HG03108 (cell line): ENCODE results near the gene MAML1.

Source experiments
- ATAC-seq: cut with Tn5 transposase; IDR thresholded peaks from one replicate; pipeline ENCODE4 v1.9.1; 2021; ENCODE audit warnings: moderate library complexity; ENCODE audit not compliant: unreplicated experiment

The MAML1 gene

DNA sequence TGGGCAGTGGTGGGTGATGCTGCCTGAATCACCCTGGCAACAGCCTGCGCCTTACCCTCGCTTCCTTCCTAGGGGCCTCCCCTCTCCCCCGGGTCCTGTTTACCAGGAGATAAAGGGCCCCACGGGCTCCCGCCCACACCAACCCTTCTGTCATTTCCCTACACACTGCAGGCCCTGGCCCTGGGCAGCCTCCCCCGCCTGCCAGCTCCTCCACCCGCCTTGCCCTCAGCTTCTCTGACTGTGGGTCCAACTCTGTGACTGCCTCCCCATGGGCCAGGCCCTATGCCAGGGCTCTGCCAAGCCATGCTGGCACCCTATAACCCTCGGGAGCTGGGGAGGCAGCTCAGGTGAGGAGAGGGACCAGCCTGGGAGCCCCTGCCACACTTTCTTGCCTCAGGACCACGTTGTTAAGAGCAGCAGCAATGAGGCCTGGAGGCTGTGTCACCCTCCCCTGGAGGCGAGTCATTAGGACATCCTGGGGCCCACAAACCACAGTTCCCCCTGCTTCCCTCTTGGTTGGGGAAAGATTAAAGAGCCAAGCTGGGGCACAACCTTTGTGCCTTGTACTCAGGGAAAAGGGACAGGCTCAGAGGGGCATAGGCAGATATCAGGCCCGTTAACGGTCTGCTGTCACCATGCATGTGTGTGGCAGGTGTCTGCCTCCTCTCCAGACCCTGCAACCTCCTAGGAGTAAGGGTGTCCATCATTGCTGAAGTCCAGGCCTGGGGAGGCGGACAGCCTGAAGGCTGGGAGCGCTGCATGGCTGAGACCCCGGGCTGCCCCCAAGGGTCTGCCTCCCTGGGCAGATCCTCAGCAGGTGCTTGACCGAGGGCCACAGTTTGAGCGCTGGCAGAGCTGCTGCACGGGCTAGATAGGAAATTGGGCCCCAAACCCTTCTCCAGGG lies 71.3 kb downstream of the MAML1 start:
- ATAC-seq: no peak

DNA sequence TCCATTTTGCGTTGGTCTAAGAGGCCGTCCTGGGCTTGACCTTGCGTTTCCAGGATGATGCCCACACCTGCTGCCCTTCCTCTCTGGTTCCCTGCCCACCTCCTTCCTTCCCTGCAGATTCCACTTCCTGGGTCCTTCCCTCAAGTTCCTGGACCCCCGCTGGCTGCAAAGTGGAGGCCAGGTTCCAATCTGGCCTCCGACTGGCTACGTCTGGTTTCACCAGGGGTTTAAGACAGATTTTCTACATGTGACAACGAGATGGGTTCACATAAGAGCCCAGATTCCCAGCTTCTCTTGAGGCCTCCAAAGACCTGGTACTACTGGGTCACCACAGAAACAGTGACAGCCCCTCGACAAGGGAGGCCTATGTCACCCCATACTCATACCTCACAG lies 71.9 kb downstream of the MAML1 start:
- ATAC-seq: no peak

DNA sequence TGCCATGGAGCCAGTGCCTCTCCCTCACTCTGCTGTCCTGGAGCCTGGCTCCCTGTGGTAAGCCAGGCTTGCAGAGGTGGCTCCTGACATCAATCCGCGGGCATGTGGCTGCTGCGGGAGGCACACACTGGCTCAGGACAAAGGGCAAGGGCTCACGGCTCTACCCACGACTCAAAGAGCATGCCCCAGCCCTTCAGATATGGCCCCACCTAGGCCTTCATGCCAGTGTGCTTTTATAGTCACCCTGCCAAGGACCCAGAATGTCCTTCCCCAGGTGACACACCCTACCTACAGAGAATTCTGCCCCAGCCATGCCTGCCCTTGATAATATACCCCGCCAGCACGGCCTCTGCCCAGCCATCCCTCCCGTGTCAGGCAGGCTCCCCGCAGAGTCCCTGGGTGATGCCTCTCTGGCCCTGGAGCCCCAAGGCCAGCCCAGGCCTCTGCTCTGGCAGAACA lies 72.5 kb downstream of the MAML1 start:
- ATAC-seq: no peak

DNA sequence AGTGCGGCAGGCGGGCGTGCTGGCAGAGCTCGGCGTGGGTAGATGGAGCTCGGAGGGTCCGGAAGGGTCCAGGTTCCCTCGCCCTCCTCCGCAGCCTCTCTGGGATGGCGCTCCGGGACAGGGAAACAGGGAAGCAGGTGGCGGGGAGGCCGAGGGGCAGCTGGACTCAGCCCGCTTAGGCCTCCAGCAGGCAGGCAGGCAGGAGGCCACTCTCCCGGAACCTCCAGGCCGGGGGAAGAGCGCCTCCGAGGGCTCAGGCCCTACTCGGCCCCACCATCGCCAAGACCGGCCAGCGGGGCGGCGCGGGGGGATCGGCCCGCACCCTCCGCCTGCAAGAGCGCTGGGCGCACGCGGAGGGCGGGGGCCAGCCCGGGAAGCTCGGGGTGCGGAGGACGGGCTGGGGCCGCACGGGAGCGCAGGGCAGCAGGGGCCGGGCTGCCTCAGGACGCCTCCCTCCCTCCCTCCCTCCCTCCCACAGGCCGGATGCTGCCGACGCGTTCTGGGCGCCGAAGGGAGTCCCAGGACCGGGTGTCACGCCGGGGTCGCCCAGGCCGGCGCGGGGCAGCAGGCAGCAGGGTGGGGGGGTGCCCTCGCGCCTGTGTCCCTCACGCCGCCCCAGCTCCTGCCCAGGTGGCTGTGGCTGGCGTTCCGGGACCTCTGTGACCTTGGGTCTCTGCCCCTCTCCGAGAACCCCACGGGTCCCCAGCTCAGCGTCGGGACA lies 73.1 kb downstream of the MAML1 start:
- ATAC-seq: peak; percentile 25

DNA sequence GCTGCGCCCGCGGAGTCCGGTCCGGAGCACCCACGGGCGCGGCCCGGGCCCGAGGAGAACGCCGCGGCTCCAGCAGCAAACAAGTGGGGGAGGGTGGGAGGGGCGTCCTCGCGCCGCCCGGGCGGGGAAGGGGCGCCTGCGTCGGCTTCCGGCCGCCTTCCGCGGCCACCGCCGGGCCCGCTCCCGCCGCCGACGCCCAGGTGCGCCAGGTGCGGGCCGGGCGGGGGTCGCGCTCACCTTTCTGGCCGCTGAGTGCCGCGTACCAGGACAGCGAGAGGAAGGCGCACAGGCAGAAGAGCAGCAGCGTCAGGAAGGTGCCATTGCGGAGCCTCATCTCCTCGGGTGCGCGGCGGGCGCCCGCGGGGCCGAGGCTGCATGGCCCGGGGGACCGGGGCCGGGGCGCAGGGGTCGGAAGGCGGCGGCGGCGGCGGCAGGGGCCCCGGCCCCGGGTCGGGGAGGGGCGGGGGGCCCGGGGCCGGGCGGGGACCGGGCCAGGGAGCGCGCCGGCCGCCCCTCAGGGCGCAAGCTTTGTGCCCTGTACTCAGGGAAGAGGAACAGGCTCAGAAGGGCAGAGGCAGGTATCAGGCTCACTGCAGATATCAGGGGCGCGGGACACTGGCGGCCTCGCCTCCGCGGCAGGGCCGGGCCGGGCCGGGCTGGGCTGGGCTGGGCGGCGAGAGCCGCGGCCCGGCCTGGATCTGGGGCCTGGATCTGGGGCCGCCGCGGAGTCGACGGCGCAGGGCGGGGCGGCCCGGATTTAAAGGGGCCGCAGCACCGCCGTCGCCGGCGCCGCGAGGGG lies 73.8 kb downstream of the MAML1 start, which contains the start of gene MGAT4B:
TSS of gene MGAT4B (minus strand) at position 617 of the 799 bp plus-strand sequence. CDS start at position 334, 283 bp downstream.
- peak; percentile 56 for ATAC-seq

DNA sequence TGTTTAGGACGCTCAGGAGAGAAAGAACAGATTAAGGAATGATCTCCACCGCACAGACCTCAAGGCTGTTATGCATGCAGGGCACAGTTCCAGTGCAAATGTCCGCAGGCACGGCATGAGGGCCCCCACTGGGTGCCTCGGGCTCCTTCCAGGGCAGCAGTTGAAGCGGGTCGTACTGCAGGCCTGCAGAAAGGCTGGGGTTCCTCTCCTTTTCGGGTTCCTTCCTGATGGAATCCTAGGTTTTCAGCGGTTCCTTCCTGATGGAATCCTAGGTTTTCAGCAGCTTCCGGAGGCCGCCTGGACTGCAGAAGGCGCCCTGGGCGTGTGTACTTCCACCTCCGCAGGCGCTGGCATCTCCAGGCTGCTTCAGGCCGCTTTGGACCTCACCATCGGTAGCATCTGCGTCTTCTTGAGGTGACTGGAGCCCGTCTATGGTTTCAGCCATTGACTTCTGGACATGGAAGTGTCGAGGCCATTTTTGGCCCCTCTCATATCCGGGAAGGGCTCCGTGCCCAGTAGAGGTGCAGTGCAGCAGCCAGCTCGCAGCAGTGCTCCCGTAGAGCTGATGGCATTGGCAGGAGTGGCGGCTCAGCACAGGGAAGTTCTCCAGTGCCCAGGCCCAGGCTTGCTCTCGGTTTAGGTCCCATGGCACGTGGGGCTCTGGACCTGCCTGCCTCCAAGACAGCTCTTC lies 79.7 kb downstream of the MAML1 start:
- ATAC-seq: no peak

DNA sequence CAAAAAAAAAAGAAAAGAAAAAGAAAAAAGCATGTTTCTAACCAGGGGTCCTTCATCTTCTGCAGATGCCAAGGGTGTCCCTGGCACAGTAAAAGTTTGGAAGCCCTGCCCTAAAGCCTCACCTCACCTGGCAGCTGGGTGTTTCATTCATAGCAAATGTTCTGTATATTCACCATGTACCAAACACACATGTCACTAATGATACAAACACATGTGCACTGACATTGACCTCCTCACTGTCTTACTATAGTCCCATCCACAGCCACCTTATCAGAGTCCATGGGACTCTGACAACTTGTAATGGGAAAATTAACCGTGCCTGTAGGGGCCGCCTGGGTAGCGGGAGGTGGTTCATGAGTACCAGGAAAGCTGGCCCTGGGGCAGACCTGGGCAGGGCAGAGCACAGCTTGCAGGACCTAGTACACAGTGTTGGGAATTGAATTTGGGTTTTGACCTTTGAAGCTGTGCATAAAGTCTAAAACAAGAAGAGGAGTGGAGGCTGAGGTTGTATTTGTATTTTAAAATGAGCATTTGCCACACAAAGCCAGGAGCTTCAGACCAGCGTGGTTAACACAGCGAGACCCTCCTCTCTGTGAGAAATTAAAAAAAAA lies 80.5 kb downstream of the MAML1 start:
- ATAC-seq: no peak

DNA sequence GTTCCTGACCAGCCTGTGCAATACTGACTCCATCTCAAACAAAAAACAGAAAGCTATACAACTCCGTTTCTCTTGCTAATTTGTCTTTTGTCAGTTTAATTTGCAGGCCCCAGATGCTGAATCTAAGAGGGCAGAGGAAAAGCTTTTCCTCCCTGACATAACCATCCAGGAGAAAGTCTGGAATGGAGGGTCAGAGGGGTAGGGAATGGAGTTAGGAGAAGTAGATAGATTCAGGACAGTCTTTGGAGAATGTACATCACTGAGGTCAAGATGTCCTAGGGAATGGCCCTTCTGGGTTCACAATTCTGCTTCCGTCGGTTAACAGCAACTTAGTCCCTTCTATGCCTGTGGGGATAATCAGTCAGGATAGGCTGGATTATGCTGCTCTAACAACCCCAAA lies 81.5 kb downstream of the MAML1 start:
- ATAC-seq: no peak

DNA sequence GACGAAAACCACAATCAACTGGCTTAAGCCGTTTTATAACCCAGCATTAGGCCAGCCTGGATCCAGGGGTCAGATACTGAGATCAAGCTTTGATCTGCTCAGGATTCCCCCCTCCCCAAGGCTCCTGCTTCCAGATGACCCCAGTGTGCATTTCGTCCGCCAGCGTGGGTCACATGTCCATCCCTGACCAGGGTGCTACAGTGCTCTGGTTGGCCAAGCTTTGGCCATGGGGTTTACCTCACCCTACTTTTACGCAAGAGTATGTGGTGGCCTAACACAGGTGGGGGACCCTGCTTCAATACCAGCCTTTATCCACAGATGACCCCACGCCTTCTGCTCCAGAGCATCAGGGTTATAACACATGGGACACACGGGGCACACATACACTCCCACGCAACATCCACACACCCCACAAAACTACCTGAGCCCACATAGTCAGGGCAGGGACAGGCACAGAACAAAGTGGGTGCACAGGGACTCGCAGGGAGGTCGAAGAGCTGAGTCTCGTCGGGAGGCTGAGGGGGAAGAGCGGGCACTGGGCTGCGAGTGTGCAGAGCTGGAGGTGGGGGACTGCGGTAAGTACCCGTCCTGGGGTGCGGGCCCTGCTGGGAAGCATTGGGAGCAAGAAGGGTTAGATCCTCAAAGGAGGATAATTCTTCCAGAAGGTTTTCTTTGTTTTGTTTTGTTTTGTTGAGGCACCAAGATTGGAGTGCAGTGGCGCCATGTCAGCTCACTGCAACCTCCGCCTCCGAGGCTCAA lies 83.0 kb downstream of the MAML1 start:
- no peak for ATAC-seq

DNA sequence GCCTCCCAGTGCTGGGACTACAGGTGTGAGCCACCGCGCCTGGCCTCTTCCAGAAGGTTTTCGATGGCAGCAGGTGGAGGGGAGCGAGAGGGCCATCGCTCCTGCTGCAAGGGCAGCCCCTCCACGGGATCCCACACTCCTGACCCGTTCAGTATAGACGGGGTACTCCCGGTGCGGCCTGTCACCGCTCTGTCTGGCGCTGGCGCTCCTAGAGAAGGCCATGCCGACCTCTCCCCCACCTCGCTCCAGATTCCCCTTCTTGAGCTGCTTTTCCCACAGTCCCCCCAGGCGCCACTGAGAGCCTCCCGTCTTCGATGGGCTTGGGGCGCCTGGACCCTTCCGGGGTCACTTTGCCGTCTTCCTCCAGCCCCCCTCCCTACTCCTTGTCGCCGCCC lies 83.8 kb downstream of the MAML1 start:
- ATAC-seq: no peak

DNA sequence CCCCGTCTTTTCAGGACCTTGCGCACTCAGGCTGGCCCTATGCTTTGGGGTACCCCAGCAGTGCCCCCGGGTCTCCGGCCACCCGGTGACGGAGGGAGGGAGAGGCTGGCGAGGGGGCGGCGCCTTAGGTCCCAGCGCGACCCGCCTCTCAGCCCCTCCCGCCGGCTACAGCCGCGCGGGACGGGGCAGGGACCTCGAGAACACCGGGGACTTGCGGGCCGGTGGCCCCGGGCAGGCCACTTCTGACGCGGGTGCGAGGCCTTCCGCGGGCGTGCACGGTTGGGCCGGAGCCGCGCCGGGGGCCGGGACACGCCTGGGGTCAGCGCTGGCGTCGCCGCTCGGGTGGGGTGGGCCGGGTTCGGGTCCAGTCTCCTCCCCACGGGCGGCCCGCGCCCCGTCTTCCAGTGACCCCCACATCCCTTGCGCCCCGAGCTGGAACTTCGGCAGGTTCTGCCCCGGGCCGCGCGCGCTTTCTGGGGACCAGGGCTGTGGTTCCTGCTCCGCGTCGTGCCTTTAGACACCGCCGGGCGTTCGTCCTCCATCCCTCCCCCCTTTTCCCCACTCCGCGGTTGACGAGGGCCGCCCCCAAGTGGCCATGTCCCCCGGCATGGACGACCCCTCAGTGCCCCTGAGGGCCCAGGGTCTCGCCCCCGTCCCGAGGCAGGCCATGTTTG lies 84.3 kb downstream of the MAML1 start:
- no peak for ATAC-seq

DNA sequence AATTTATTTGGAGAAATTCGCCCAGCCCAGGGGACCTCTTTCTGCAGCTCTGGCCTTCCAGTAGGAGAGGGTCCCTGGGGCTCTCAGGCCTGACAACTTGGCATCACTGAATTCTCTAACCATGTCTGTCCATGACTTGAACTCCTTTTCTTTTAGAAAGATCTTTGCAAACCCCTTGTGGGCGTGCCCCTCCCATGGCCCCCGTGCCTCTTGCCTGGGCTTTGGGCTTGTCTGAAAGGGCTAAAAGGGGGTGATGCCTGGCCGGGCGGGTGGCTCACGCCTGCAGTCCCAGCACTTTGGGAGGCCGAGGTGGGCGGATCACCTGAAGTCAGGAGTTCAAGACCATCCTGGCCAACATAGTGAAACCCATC lies 84.8 kb downstream of the MAML1 start:
- no peak for ATAC-seq

DNA sequence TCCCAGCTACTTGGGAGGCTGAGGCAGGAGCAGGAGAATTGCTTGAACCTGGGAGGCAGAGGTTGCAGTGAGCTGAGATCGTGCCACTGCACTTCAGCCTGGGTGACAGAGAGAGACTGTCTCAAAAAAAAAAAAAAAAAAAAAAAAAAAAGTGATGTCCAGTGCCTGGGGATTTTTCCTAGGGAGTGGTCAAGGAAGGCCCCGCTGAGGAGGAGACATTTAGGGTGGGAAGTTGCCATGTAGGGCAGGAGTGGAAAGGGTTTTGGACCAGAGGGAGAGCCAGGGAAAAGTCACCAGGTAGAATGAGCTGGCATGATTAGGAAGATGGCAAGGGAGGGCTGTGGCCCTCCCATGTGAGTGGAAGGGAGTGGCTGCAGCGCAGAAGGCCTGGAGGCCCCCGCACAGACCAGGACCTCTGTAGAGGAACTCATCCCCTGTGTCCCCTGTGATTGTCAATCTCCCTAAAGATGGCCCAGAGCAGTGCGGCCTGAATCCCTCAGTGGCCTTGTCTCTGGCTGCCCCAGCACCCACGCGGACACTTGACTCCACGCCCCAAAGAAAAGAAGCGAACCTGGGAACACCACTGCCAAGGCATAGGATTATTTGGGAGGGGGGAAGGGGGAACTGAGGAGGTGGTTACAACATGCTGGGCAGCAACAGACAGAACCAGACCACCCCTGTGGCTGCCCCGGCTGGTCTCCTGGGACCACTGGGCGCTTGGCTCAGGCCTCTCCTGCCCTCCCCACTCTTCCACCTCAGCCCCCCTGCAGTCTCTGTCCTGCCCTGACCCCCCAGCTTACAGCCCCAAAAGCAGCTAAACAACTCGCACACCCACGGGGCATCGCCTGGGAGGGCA lies 85.5 kb downstream of the MAML1 start:
- no peak for ATAC-seq

DNA sequence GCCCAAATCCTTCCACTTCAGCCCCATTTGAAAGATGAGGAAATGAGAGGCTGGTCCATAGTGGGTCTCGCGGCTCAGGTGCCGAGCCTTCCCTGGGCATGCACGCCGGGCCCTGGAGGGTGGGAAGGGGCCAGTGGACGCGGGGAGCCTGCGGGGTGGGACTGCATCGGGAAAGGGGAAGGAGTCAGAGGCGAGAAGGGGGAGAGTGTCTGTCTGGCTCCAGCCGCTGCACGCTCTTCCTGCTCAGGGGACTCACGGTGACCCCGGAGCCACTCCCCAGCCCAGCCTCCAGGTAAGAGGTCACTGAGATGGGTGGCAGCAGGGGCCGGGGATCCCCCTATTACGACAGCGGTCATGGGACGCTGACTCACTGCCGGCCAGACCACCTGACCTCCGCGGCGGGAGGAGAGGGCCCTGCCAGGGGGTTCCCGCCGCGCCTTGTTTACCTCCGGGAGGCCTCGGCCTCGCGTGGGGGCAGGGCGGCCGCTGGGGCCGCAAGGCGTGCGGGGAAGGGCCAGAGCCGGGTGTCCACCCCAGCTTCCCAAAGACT lies 86.2 kb downstream of the MAML1 start:
- ATAC-seq: peak; percentile 60

DNA sequence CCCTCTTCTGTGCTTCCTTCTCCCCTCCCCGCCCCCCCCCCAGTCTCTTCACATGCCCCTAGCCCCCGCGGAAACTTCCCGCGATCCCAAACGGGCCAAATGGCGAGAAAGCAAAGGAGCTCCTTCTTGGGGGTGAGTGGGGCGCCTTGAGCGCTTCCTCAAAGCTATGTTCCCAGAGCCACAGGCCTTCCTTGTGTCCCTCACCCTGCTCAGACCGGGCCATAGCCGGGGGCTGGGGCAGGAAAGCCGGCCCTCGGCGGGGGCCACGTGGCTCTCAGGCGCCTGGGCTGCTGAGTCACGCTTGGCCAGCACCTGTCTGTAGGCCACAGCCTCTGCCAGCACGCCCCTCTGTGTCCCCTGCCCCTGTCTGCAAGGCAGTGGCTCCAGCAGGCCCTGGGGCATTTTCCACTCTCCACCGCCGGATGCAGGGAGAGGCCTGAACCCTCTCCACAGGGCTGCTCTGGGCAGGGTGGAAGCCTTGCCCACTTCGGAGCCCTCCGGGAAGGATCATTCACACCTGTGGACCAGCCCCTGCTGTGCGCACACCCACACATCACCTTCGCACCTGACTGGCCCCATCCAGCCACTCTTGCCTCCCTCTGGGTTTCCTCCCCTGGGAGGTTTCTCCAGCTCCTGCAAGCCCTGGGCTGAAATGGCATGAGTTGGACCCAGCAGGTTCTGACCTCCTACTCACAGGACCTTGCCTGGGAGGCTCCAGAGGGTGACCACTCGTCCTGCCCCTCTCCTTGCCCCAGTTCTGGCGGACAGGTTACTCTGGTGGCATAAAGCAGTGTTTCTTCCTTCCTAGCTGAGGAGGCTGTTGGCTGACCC lies 86.9 kb downstream of the MAML1 start:
- ATAC-seq: no peak

DNA sequence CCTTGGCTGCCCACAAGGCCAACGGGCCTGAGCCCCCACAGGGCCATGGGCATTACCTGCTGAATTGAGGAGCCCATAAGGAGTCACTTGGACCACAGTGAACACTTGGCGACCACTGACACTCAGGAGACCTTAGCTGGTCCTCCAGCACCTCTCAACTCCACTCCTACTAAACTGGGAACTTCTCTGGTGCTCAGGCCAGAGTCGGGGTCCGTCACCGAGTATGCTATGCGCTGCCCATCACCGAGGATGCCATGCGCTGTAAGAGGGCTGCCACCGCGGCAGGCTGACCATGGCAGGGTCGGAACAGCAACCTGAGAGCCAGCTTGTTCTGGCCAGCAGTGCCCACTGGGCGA lies 87.5 kb downstream of the MAML1 start:
- ATAC-seq: no peak
